ENCODE measurements around the gene BEAN1. TPM values are rescaled to one million over a fixed set of nuclear protein-coding genes. Genes with fewer than 3 reads are reported as not detected.

Gene BEAN1
- polyA plus RNA-seq, 1 of the 3 experiments (the other 2 are of a cell fraction), result 0.07 TPM

DNA sequence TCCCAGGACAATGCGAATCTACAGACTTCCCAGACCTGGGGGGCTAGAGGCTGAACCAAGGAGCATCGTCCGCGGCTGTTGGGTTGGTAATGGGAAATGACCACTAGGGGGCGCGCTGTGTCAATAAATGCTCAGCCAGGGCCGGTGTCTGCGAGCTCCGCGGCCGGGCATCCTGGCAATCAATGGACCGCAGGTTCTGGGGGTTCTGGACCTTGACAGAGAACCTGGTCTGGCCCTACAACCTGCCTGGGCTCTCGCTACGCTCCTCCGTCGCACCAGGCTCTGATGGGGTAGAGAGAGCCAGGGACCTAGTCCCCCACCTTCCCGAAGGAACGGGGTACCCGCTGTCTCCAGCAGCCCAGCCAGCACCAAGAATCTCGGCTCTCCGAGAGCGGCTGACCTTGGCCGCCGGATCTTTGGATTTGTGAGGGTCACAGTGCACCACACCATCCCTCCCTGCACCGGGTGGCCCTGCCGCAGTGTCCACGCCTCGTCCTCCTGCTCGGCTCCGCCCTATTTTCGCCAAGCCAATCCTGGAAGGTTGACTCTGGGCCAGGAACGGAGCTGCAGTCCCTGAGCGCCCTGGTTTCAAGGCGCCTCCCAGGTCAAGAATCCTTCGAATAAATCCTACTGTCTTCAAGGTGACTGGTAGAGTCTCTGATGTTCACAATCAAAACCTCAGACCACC lies 20.4 kb upstream of the BEAN1 start:
- H3K4me3 ChIP-seq (ENCODE audit: low read depth in 2 of 2, low read length in 1 of 2), result peak overlapping the region; percentile 77 to 82
- peaks cover 6 to 15% of the 10 kb centered on the region in 2 experiments; a peak in 3 of 4 replicates for H3K4me1 ChIP-seq (ENCODE audit: control insufficient read depth in 1 of 2, insufficient read depth in 2 of 2, low read depth in 1 of 2, low read length in 1 of 2)
- CTCF ChIA-PET, result interaction anchor here (0.6 to 15.6 kb wide), 55 partner anchors 8 to 954 kb away, joined by 3 to 299 read pairs (median 5); partner anchors contain the start of genes BEAN1, CKLF, CMTM2 and CMTM3
- no peaks in the 10 kb centered on the region for H3K9me3 ChIP-seq
- H3K4me2 ChIP-seq, result peak overlapping the region; percentile 95
- POLR2A ChIA-PET, result interaction anchor here (0.6 to 1.4 kb wide), 4 partner anchors 74 to 197 kb away, joined by 3 to 4 read pairs (median 3); partner anchors contain the start of gene CMTM3
- H4K20me1 ChIP-seq (ENCODE audit: insufficient read depth), result no peaks in the 10 kb centered on the region
- WGBS (ENCODE audit: low lambda C conversion rate), result 2% methylated on average over 7 of the region's 35 CpGs
- peaks cover 16% of the 10 kb centered on the region for H3F3A ChIP-seq (replicated peaks; ENCODE audit: insufficient read depth)
- peaks cover 0 to 4% of the 10 kb centered on the region in 2 experiments for H3K36me3 ChIP-seq (replicated peaks in 1 of 2; ENCODE audit: control insufficient read depth in 1 of 2, insufficient read depth in 2 of 2, low read length in 1 of 2)
- no peaks in the 10 kb centered on the region for H3K9me2 ChIP-seq
- peak; percentile 90 for DNase-seq
- peak overlapping the region; percentile 56 to 60 for H3K27ac ChIP-seq (ENCODE audit: low read depth in 2 of 2, low read length in 1 of 2)
- H3K27me3 ChIP-seq (ENCODE audit: insufficient read depth), result no peaks in the 10 kb centered on the region
- H2AFZ ChIP-seq (ENCODE audit: low read depth), result peak overlapping the region; percentile 78
- H3K9ac ChIP-seq, result peak overlapping the region; percentile 57; the same call in 1 of the 2 replicates
- no peaks in the 10 kb centered on the region for H3K79me2 ChIP-seq (ENCODE audit: insufficient read depth)
- TF ChIP-seq NFIC (IDR thresholded peaks at IDR 0.05; ENCODE audit: borderline replicate concordance), result no peak
- TF ChIP-seq MXI1 (IDR thresholded peaks at IDR 0.05; ENCODE audit: low read depth, low read length), result peak; percentile 75; the same call in 1 of the 2 replicates
- TF ChIP-seq GATA2 (CRISPR knock-in tag; IDR thresholded peaks at IDR 0.05), result no peak
- TF ChIP-seq RCOR1 (IDR thresholded peaks at IDR 0.05; ENCODE audit: low read length), result no peak
- TF ChIP-seq RFX5 (IDR thresholded peaks at IDR 0.05; ENCODE audit: low read length), result no peak
- TF ChIP-seq, protein P1, sequence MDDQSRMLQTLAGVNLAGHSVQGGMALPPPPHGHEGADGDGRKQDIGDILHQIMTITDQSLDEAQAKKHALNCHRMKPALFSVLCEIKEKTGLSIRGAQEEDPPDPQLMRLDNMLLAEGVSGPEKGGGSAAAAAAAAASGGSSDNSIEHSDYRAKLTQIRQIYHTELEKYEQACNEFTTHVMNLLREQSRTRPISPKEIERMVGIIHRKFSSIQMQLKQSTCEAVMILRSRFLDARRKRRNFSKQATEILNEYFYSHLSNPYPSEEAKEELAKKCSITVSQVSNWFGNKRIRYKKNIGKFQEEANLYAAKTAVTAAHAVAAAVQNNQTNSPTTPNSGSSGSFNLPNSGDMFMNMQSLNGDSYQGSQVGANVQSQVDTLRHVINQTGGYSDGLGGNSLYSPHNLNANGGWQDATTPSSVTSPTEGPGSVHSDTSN (IDR thresholded peaks at IDR 0.05), result no peak
- TF ChIP-seq RAD21 (IDR thresholded peaks at IDR 0.05; ENCODE audit: low read length), result peak; percentile 93
- TF ChIP-seq IRF3 (IDR thresholded peaks at IDR 0.05; ENCODE audit: low read depth, low read length), result no peak
- no peak for TF ChIP-seq REST (IDR thresholded peaks at IDR 0.05; ENCODE audit: low read depth, low read length)
- TF ChIP-seq FOXJ3 (CRISPR knock-in tag; IDR thresholded peaks at IDR 0.05), result no peak
- no peak for TF ChIP-seq ELF1 (IDR thresholded peaks at IDR 0.05)
- TF ChIP-seq EZH2phosphoT487 (IDR thresholded peaks at IDR 0.05; ENCODE audit: borderline replicate concordance, low read depth), result no peak
- TF ChIP-seq RXRA (IDR thresholded peaks at IDR 0.05; ENCODE audit: borderline replicate concordance, low read depth), result no peak
- TF ChIP-seq NRF1 (IDR thresholded peaks at IDR 0.05; ENCODE audit: low read depth, low read length), result no peak
- TF ChIP-seq SIN3A (IDR thresholded peaks at IDR 0.05; ENCODE audit: borderline replicate concordance, low read depth, low read length), result peak; percentile 53; the same call in 1 of the 2 replicates
- TF ChIP-seq JUND (IDR thresholded peaks at IDR 0.05), result no peak
- no peak for TF ChIP-seq CHD2 (IDR thresholded peaks at IDR 0.05; ENCODE audit: low read length, partially characterized antibody)
- no peak for TF ChIP-seq MEF2A (IDR thresholded peaks at IDR 0.05; ENCODE audit: borderline replicate concordance, low read depth)
- no peak for TF ChIP-seq ZBTB33 (IDR thresholded peaks at IDR 0.05; ENCODE audit: borderline replicate concordance, low read depth)
- TF ChIP-seq FOSL2 (IDR thresholded peaks at IDR 0.05; ENCODE audit: borderline replicate concordance, low read depth), result no peak
- TF ChIP-seq TEAD4 (IDR thresholded peaks at IDR 0.05; ENCODE audit: borderline replicate concordance, insufficient read depth), result no peak
- TF ChIP-seq GABPA (IDR thresholded peaks at IDR 0.05; ENCODE audit: low read depth), result no peak
- TF ChIP-seq TAF1 (IDR thresholded peaks at IDR 0.05; ENCODE audit: borderline replicate concordance, low read depth, low read length), result no peak
- no peak for TF ChIP-seq YY1 (IDR thresholded peaks at IDR 0.05; ENCODE audit: low read depth)
- TF ChIP-seq, protein P2, sequence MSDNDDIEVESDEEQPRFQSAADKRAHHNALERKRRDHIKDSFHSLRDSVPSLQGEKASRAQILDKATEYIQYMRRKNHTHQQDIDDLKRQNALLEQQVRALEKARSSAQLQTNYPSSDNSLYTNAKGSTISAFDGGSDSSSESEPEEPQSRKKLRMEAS (IDR thresholded peaks at IDR 0.05; ENCODE audit: low read depth), result no peak

All from SK-N-SH (cell line).